LNCAP (cell line): Measurements from ENCODE around the gene HNRNPF.

Source experiments
- CTCF ChIP-seq: fragments of 450-650 bp; IDR thresholded peaks from 2 replicates; pipeline ENCODE4 v1.5.1; 2017; ENCODE audit warnings: mild to moderate bottlenecking

Gene HNRNPF

DNA sequence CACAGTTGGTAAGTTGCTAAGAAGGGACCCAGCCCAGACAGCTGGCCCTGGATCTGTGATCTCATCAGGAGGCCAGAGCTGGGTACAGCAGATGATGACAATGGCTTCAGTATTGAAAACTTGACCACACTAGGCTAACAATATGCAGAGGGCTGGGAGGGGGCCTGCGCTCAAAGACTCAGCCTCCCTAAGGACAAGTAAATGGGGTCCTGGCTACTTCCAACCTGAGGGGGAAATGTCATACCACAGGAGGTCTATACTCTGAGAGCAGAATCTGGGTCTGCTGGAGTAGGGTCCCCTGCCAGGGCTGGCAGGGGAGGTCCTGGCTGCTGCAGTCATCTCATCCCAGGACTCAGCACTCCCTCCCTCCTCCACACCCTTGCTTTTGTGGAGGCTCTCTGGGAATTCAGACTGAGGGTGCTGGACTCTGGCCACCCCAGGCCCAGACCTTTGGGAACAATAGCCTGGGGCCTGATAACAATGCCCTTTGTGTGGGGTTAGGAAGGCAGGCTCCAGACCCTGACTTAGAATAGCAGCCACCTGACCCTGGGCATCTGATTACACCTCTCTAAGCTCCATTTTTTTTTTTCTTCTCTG lies 36.1 kb downstream of the HNRNPF start:
- no peak for TF ChIP-seq CTCF

- no peak for TF ChIP-seq CTCF
These were observed 37.6 kb downstream of the HNRNPF start, which contains the start of gene FXYD4 for GRCh38 chr10:43371418-43371817. Gene FXYD4, plus strand, starts transcription at chr10:43371636. Its CDS starts 2,111 bp downstream, at chr10:43373747.

GRCh38 chr10:43370671-43371215 lies 38.2 kb downstream of the HNRNPF start:
- TF ChIP-seq CTCF = no peak

DNA sequence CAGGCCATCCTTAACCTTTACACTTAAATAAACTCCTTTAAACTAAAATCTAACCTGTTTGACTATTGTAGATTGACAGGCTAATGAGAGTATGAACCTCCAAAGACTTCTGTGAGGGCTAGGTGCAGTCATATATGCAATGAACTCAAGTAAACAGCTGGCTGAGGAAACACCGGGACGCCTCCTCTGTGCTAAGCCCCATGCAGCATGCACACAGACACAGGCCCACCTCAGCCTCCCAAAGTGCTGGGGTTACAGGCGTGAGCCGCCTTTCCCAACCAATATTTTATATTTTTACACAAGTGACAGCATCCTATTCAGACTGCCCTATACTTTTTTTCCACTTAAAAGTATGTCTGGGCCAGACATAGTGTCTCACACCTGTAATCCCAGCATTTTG lies 39.1 kb downstream of the HNRNPF start:
- TF ChIP-seq CTCF = no peak

- no peak for TF ChIP-seq CTCF
These were observed 44.0 kb downstream of the HNRNPF start for GRCh38 chr10:43365001-43365400.

DNA sequence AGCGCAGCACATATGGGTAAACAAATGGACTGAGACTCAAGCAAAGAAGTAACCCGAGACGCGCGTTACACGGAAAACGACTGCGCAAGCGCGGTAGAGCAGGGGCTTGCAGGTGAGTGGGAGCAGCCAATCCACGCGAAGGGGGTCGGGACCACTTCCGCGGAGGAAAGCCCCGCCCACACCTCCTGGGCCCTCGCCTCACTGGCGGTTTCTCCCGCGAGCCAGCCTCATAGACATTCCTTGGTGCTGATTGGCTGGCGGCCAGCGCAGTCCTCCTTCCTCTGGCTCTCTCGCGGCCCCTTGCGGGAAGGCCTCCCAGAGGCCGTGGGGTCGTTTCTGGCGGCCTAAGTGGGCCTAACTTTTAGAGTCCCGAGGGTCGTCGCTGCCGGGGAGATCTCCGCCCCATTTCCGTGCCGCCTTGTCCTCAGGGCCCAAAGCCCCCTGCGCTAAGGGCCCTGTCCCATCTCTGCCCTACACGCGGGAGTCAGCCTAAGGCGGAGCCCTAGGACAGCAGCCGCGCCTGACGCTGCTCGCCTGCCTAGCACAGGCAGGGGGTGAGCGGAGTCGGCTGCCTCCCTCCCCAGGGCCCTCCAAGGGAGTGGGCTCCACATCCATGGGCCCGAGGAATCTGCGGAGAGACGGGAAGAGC lies 46.7 kb downstream of the HNRNPF start:
- TF ChIP-seq CTCF = no peak

- no peak for TF ChIP-seq CTCF
These were observed 47.3 kb downstream of the HNRNPF start for GRCh38 chr10:43361547-43362190.
